HEK293 (cell line): ENCODE measurements around the gene KCTD1.
A peak's percentile ranks its signal among the peaks of the same experiment; 100 is the strongest.

Experiments used
- BCL6B ChIP-seq: fragments of 450-650 bp; formaldehyde crosslinking; IDR thresholded peaks from 2 replicates; pipeline ENCODE4 v1.5.1; 2017; ENCODE audit warnings: missing biosample characterization, missing genetic modification characterization
- KLF8 ChIP-seq: fragments of 450-650 bp; formaldehyde crosslinking; IDR thresholded peaks from 2 replicates; pipeline ENCODE4 v1.5.1; 2016; ENCODE audit warnings: missing biosample characterization, missing genetic modification characterization
- KLF9 ChIP-seq: fragments of 450-650 bp; formaldehyde crosslinking; IDR thresholded peaks from 2 replicates; pipeline ENCODE4 v1.5.1; 2016; ENCODE audit warnings: missing biosample characterization, missing genetic modification characterization, low read depth
- MEIS1 ChIP-seq: sonication (generic); formaldehyde crosslinking; IDR thresholded peaks from 2 replicates; pipeline ENCODE4 v1.8.1; 2022; ENCODE audit warnings: missing genetic modification reagents, mild to moderate bottlenecking, borderline replicate concordance
- PATZ1 ChIP-seq: fragments of 450-650 bp; formaldehyde crosslinking; IDR thresholded peaks from 2 replicates; pipeline ENCODE4 v1.5.1; 2016; ENCODE audit warnings: missing biosample characterization, missing genetic modification characterization
- PRDM1 ChIP-seq: fragments of 450-650 bp; formaldehyde crosslinking; IDR thresholded peaks from 2 replicates; pipeline ENCODE4; 2016; ENCODE audit warnings: missing biosample characterization, missing genetic modification characterization
- PRDM2 ChIP-seq: fragments of 450-650 bp; formaldehyde crosslinking; IDR thresholded peaks from 2 replicates; pipeline ENCODE4 v1.5.1; 2016; ENCODE audit warnings: missing biosample characterization, missing genetic modification characterization, borderline replicate concordance
- PRDM6 ChIP-seq: fragments of 450-650 bp; formaldehyde crosslinking; IDR thresholded peaks from 2 replicates; pipeline ENCODE4 v1.5.1; 2017; ENCODE audit warnings: missing biosample characterization, missing genetic modification characterization
- SP3 ChIP-seq: fragments of 450-650 bp; formaldehyde crosslinking; IDR thresholded peaks from 2 replicates; pipeline ENCODE4 v1.5.1; 2016; ENCODE audit warnings: missing biosample characterization, missing genetic modification characterization
- ZBTB26 ChIP-seq: fragments of 450-650 bp; formaldehyde crosslinking; optimal IDR thresholded peaks from 2 replicates; pipeline ENCODE3; 2016; ENCODE audit warnings: missing biosample characterization, mild to moderate bottlenecking, missing genetic modification characterization
- ZBTB44 ChIP-seq: fragments of 450-650 bp; IDR thresholded peaks from 2 replicates; pipeline ENCODE4 v1.5.1; 2018; ENCODE audit warnings: missing biosample characterization, mild to moderate bottlenecking, missing genetic modification characterization
- ZEB2 ChIP-seq: fragments of 450-650 bp; formaldehyde crosslinking; IDR thresholded peaks from 2 replicates; pipeline ENCODE4 v1.5.1; 2016; ENCODE audit warnings: missing biosample characterization, missing genetic modification characterization
- ZNF211 ChIP-seq: fragments of 450-650 bp; formaldehyde crosslinking; IDR thresholded peaks from 2 replicates; pipeline ENCODE4 v1.5.1; 2016; ENCODE audit warnings: low read depth, missing biosample characterization, missing genetic modification characterization
- ZNF239 ChIP-seq: fragments of 450-650 bp; formaldehyde crosslinking; IDR thresholded peaks from 2 replicates; pipeline ENCODE4 v1.5.1; 2016; ENCODE audit warnings: missing biosample characterization, missing genetic modification characterization
- ZNF341 ChIP-seq: fragments of 450-650 bp; formaldehyde crosslinking; IDR thresholded peaks from 2 replicates; pipeline ENCODE4; 2016; ENCODE audit warnings: low read depth, missing biosample characterization, missing genetic modification characterization
- ZNF561 ChIP-seq: fragments of 450-650 bp; IDR thresholded peaks from 2 replicates; pipeline ENCODE4 v1.5.1; 2018; ENCODE audit warnings: missing biosample characterization, missing genetic modification characterization, borderline replicate concordance
- ZNF626 ChIP-seq: fragments of 450-650 bp; sonication (Bioruptor Pico); formaldehyde crosslinking; IDR thresholded peaks from 2 replicates; pipeline ENCODE4 v1.5.1; 2018; ENCODE audit warnings: missing biosample characterization, missing genetic modification characterization, inconsistent platforms
- ZNF645 ChIP-seq: fragments of 450-650 bp; formaldehyde crosslinking; IDR thresholded peaks from 2 replicates; pipeline ENCODE4; 2016; ENCODE audit warnings: missing biosample characterization, missing genetic modification characterization
- ZNF658 ChIP-seq: fragments of 450-650 bp; formaldehyde crosslinking; IDR thresholded peaks from 2 replicates; pipeline ENCODE4; 2016; ENCODE audit warnings: missing biosample characterization, missing genetic modification characterization
- ZNF701 ChIP-seq: fragments of 450-650 bp; formaldehyde crosslinking; IDR thresholded peaks from 2 replicates; pipeline ENCODE4 v1.5.1; 2016; ENCODE audit warnings: missing biosample characterization, missing genetic modification characterization
- ZNF843 ChIP-seq: fragments of 450-650 bp; formaldehyde crosslinking; IDR thresholded peaks from 2 replicates; pipeline ENCODE4 v1.5.1; 2016; ENCODE audit warnings: missing biosample characterization, missing genetic modification characterization
- ZSCAN30 ChIP-seq: fragments of 450-650 bp; IDR thresholded peaks from 2 replicates; pipeline ENCODE4 v1.5.1; 2018; ENCODE audit warnings: missing biosample characterization, mild to moderate bottlenecking, missing genetic modification characterization, moderate library complexity

Gene KCTD1

GRCh38 chr18:26549263-26550094 is 1.1 kb upstream of the KCTD1 start (continued):
- no peak for TF ChIP-seq PRDM2
- TF ChIP-seq MEIS1 (CRISPR knock-in tag) = no peak
- no peak for TF ChIP-seq BCL6B (tag by site-specific recombination)
- TF ChIP-seq ZNF645 (tag by site-specific recombination) = no peak
- peak; percentile 45; the same call in 1 of the 2 replicates for TF ChIP-seq KLF8 (tag by site-specific recombination)
- TF ChIP-seq PATZ1 = peak; percentile 23; the same call in 1 of the 2 replicates
- no peak for TF ChIP-seq ZNF626 (tag by site-specific recombination)
- peak; percentile 63; the same call in 1 of the 2 replicates for TF ChIP-seq PRDM1 (tag by site-specific recombination)
- TF ChIP-seq ZEB2 (tag by site-specific recombination) = no peak
- TF ChIP-seq ZNF843 (tag by site-specific recombination) = no peak
- TF ChIP-seq SP3 (tag by site-specific recombination) = peak; percentile 54
- no peak for TF ChIP-seq PRDM6 (tag by site-specific recombination)
- no peak for TF ChIP-seq ZNF658
- TF ChIP-seq ZSCAN30 (tag by site-specific recombination) = 0 out of 2 replicates have a peak, but pooled peaks have one; percentile 55
- peak; percentile 83 for TF ChIP-seq ZBTB26 (tag by site-specific recombination)
- no peak for TF ChIP-seq ZNF239 (tag by site-specific recombination)
- no peak for TF ChIP-seq ZBTB44 (tag by site-specific recombination)
- no peak for TF ChIP-seq ZNF211 (tag by site-specific recombination)
- no peak for TF ChIP-seq ZNF561 (tag by site-specific recombination)
- peak; percentile 98 for TF ChIP-seq ZNF341 (tag by site-specific recombination)
- no peak for TF ChIP-seq ZNF701
- peak; percentile 43 for TF ChIP-seq KLF9
